ENCODE measurements around the gene CHRNG. TPM values are rescaled to one million over a fixed set of nuclear protein-coding genes. Genes with fewer than 3 reads are reported as not detected.

The CHRNG gene
- total RNA-seq, 1 donor from 2014 or later: not detected

GRCh38 chr2:232496501-232497270 is 42.8 kb upstream of the CHRNG start:
- DNase-seq (ENCODE audit: extremely low spot score, unreplicated experiment): no peak
- TF ChIP-seq, protein P1, sequence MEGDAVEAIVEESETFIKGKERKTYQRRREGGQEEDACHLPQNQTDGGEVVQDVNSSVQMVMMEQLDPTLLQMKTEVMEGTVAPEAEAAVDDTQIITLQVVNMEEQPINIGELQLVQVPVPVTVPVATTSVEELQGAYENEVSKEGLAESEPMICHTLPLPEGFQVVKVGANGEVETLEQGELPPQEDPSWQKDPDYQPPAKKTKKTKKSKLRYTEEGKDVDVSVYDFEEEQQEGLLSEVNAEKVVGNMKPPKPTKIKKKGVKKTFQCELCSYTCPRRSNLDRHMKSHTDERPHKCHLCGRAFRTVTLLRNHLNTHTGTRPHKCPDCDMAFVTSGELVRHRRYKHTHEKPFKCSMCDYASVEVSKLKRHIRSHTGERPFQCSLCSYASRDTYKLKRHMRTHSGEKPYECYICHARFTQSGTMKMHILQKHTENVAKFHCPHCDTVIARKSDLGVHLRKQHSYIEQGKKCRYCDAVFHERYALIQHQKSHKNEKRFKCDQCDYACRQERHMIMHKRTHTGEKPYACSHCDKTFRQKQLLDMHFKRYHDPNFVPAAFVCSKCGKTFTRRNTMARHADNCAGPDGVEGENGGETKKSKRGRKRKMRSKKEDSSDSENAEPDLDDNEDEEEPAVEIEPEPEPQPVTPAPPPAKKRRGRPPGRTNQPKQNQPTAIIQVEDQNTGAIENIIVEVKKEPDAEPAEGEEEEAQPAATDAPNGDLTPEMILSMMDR (IDR thresholded peaks at IDR 0.05): no peak
- H3K4me3 Mint-ChIP-seq (ENCODE audit: unreplicated experiment): no peak overlapping the region
- no peaks in the 10 kb centered on the region for H3K4me1 Mint-ChIP-seq (ENCODE audit: unreplicated experiment)
- H3K9me3 Mint-ChIP-seq (ENCODE audit: unreplicated experiment): no peaks in the 10 kb centered on the region
- H3K27ac Mint-ChIP-seq (ENCODE audit: unreplicated experiment): no peak overlapping the region
- peaks cover 22% of the 10 kb centered on the region for H3K27me3 Mint-ChIP-seq (ENCODE audit: unreplicated experiment)
- H3K36me3 Mint-ChIP-seq (ENCODE audit: unreplicated experiment): no peaks in the 10 kb centered on the region

- no peak overlapping the region for H3K27ac Mint-ChIP-seq (ENCODE audit: unreplicated experiment)
- H3K36me3 Mint-ChIP-seq (ENCODE audit: unreplicated experiment): no peaks in the 10 kb centered on the region
- TF ChIP-seq, protein P1 (IDR thresholded peaks at IDR 0.05): no peak
- H3K4me1 Mint-ChIP-seq (ENCODE audit: unreplicated experiment): no peaks in the 10 kb centered on the region
- H3K9me3 Mint-ChIP-seq (ENCODE audit: unreplicated experiment): no peaks in the 10 kb centered on the region
- peaks cover 23% of the 10 kb centered on the region for H3K27me3 Mint-ChIP-seq (ENCODE audit: unreplicated experiment)
- no peak overlapping the region for H3K4me3 Mint-ChIP-seq (ENCODE audit: unreplicated experiment)
- DNase-seq (ENCODE audit: extremely low spot score, unreplicated experiment): no peak
Measured at GRCh38 chr2:232497348-232497747, 42.1 kb upstream of the CHRNG start.

DNA sequence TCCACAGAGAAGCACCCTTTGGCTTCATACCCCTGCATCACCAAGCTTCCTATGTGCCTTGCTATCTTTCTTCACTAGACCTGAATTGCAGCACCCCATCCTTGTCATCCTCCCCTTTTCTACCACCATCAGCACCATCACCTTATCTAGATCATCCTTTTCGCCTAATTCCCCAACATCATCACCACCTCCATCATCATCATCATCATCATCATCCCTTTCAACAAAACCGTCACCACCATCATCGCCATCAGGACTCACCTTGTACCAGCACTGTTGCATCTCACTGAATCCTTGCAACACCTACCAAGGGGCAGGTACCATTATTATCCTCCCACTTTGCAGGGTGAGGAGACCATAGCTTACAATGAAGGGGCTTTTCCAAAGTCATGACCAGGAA is 41.0 kb upstream of the CHRNG start:
- no peaks in the 10 kb centered on the region for H3K9me3 Mint-ChIP-seq (ENCODE audit: unreplicated experiment)
- no peak for DNase-seq (ENCODE audit: extremely low spot score, unreplicated experiment)
- H3K4me1 Mint-ChIP-seq (ENCODE audit: unreplicated experiment): peaks cover 5% of the 10 kb centered on the region
- no peaks in the 10 kb centered on the region for H3K36me3 Mint-ChIP-seq (ENCODE audit: unreplicated experiment)
- TF ChIP-seq, protein P1 (IDR thresholded peaks at IDR 0.05): no peak
- H3K27me3 Mint-ChIP-seq (ENCODE audit: unreplicated experiment): peaks cover 26% of the 10 kb centered on the region
- no peak overlapping the region for H3K27ac Mint-ChIP-seq (ENCODE audit: unreplicated experiment)
- H3K4me3 Mint-ChIP-seq (ENCODE audit: unreplicated experiment): no peak overlapping the region

- H3K9me3 Mint-ChIP-seq (ENCODE audit: unreplicated experiment): no peaks in the 10 kb centered on the region
- TF ChIP-seq, protein P1 (IDR thresholded peaks at IDR 0.05): no peak
- H3K36me3 Mint-ChIP-seq (ENCODE audit: unreplicated experiment): no peaks in the 10 kb centered on the region
- no peak overlapping the region for H3K27ac Mint-ChIP-seq (ENCODE audit: unreplicated experiment)
- DNase-seq (ENCODE audit: extremely low spot score, unreplicated experiment): no peak
- no peak overlapping the region for H3K4me3 Mint-ChIP-seq (ENCODE audit: unreplicated experiment)
- H3K27me3 Mint-ChIP-seq (ENCODE audit: unreplicated experiment): peaks cover 53% of the 10 kb centered on the region
- peaks cover 9% of the 10 kb centered on the region for H3K4me1 Mint-ChIP-seq (ENCODE audit: unreplicated experiment)
Measured at GRCh38 chr2:232501331-232501771, 38.1 kb upstream of the CHRNG start.

DNA sequence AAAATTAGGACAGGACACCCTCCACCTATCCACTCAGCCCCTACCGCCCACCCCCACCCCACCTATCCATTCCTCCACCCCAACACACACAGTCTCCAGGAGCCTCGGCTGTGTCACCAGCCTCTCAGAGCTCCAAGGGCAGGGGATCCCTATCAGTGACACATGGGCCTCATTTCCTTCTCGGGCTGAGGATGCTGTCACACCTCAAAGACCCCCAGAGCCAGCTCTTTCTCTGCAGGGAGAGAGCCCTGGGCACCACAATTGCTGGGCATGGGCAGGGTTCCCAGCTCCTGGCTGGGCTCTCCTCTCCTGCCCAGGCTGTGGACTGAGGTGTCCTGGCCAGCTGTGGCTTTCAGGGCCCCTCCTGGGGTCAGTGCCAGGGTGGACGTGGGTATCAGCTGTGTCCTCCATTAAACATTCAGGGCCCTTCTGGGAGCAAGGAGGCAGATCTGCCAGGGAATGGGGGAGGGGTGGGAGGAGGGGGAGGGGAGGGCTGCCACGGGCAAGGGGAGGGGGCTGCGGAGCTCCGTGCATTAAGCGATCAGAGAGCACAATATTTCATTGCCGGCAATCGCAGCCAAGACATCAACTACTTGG is 37.6 kb upstream of the CHRNG start:
- H3K4me1 Mint-ChIP-seq (ENCODE audit: unreplicated experiment): peaks cover 9% of the 10 kb centered on the region
- H3K4me3 Mint-ChIP-seq (ENCODE audit: unreplicated experiment): no peak overlapping the region
- no peaks in the 10 kb centered on the region for H3K36me3 Mint-ChIP-seq (ENCODE audit: unreplicated experiment)
- no peaks in the 10 kb centered on the region for H3K9me3 Mint-ChIP-seq (ENCODE audit: unreplicated experiment)
- H3K27me3 Mint-ChIP-seq (ENCODE audit: unreplicated experiment): peaks cover 56% of the 10 kb centered on the region
- H3K27ac Mint-ChIP-seq (ENCODE audit: unreplicated experiment): no peak overlapping the region
- no peak for DNase-seq (ENCODE audit: extremely low spot score, unreplicated experiment)
- TF ChIP-seq, protein P1 (IDR thresholded peaks at IDR 0.05): no peak

Data from osteocyte (in vitro differentiated cells).